Suprapubic skin (tissue), 4 donors: ENCODE measurements around the gene MBP.

Source experiments
- POLR2A ChIP-seq, 2 donors: fragments of 450-650 bp; IDR thresholded peaks; one replicate each; pipeline ENCODE4 v1.6.1; 2017; ENCODE audit warnings: antibody characterized with exemption in 2 of 2, mild to moderate bottlenecking in 2 of 2, moderate library complexity in 2 of 2
- POLR2AphosphoS5 ChIP-seq, 3 donors: sonication (generic); formaldehyde crosslinking; IDR thresholded peaks; one replicate each; pipeline ENCODE4 v1.6.1; 2017; ENCODE audit warnings: antibody characterized with exemption in 3 of 3
- TF ChIP-seq, protein P1 (sequence below), 2 donors: fragments of 200-600 bp in 1 of 2; fragments of 450-650 bp in 1 of 2; sonication (generic) in 1 of 2; IDR thresholded peaks; one replicate each; pipeline ENCODE4 v1.5.1; 2016 to 2019; ENCODE audit warnings: antibody characterized with exemption in 2 of 2, mild to moderate bottlenecking in 1 of 2, moderate library complexity in 1 of 2

GRCh38 chr18:77020561-77020960, 112.0 kb downstream of the MBP start:
- TF ChIP-seq, protein P1, sequence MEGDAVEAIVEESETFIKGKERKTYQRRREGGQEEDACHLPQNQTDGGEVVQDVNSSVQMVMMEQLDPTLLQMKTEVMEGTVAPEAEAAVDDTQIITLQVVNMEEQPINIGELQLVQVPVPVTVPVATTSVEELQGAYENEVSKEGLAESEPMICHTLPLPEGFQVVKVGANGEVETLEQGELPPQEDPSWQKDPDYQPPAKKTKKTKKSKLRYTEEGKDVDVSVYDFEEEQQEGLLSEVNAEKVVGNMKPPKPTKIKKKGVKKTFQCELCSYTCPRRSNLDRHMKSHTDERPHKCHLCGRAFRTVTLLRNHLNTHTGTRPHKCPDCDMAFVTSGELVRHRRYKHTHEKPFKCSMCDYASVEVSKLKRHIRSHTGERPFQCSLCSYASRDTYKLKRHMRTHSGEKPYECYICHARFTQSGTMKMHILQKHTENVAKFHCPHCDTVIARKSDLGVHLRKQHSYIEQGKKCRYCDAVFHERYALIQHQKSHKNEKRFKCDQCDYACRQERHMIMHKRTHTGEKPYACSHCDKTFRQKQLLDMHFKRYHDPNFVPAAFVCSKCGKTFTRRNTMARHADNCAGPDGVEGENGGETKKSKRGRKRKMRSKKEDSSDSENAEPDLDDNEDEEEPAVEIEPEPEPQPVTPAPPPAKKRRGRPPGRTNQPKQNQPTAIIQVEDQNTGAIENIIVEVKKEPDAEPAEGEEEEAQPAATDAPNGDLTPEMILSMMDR (IDR thresholded peaks at IDR 0.05) = no peak
- TF ChIP-seq POLR2A (IDR thresholded peaks at IDR 0.05) (no peak), POLR2AphosphoS5 (IDR thresholded peaks at IDR 0.05) (no peak)
